Keratinocyte (primary cell): Measurements from ENCODE around the gene ALKBH2.

Experiments used
- CTCF ChIP-seq, 3 experiments: IDR thresholded peaks in 1 of 3; conservative IDR thresholded peaks in 1 of 3; optimal IDR thresholded peaks in 1 of 3; 2 replicates in 2 of 3; 3 replicates in 1 of 3; pipeline versions ENCODE3 to v1.5.1; 2011; ENCODE audit warnings: low read length in 3 of 3, mild to moderate bottlenecking in 3 of 3, moderate library complexity in 2 of 3, control low read depth in 1 of 3, inconsistent platforms in 1 of 3; ENCODE audit not compliant: insufficient read depth in 2 of 3; ENCODE audit errors: extremely low read depth in 1 of 3
- EZH2 ChIP-seq: IDR thresholded peaks from one replicate; pipeline ENCODE4 v1.6.1; 2012; ENCODE audit warnings: inconsistent platforms, mild to moderate bottlenecking, low read length, moderate library complexity

- TF ChIP-seq EZH2 (no peak), CTCF (optimal IDR thresholded peaks at IDR 0.05 in 1 of 3, IDR thresholded peaks at IDR 0.05 in 1 of 3, conservative IDR thresholded peaks at IDR 0.05 in 1 of 3; ENCODE audit: extremely low read depth in 1 of 3, insufficient read depth in 2 of 3, low read length in 3 of 3) (no peak)
These were observed 4.9 kb upstream of the ALKBH2 start for GRCh38 chr12:109098183-109098604.
